HG02884 (cell line): ENCODE results near the gene ZFR.
"Not testable (repeated sequence)": the region's sequence is repeated elsewhere in the genome, so short reads cannot be mapped to it uniquely, and the experiment has no call there.

Source experiments
- ATAC-seq: cut with Tn5 transposase; IDR thresholded peaks from one replicate; pipeline ENCODE4 v1.9.1; 2021; ENCODE audit warnings: mild to moderate bottlenecking, moderate library complexity; ENCODE audit not compliant: unreplicated experiment

The ZFR gene

GRCh38 chr5:32453916-32454315, 9.4 kb upstream of the ZFR start:
- ATAC-seq = no peak

GRCh38 chr5:32452316-32452715, 7.8 kb upstream of the ZFR start:
- not testable (repeated sequence) for ATAC-seq

GRCh38 chr5:32450952-32451351, 6.4 kb upstream of the ZFR start:
- ATAC-seq = no peak

- no peak for ATAC-seq
Measured at GRCh38 chr5:32449262-32449661, 4.7 kb upstream of the ZFR start.

GRCh38 chr5:32446630-32447029, 2.1 kb upstream of the ZFR start:
- peak; percentile 26 for ATAC-seq

GRCh38 chr5:32445831-32446614, 1.5 kb upstream of the ZFR start:
- ATAC-seq = no peak

- ATAC-seq = no peak
Measured at GRCh38 chr5:32445287-32445758, 783 bp upstream of the ZFR start.

- peak; percentile 28 for ATAC-seq
Measured at GRCh38 chr5:32443541-32444430, 754 bp downstream of the ZFR start.

GRCh38 chr5:32443145-32443540, 1.4 kb downstream of the ZFR start:
- peak; percentile 23 for ATAC-seq

GRCh38 chr5:32439086-32439642, 5.4 kb downstream of the ZFR start:
- ATAC-seq = no peak

GRCh38 chr5:32436553-32437242, 7.8 kb downstream of the ZFR start:
- ATAC-seq = no peak

GRCh38 chr5:32435383-32435782, 9.2 kb downstream of the ZFR start:
- ATAC-seq = no peak

GRCh38 chr5:32434221-32434620, 10.3 kb downstream of the ZFR start:
- ATAC-seq = no peak

- ATAC-seq = no peak
Measured at GRCh38 chr5:32432633-32433032, 11.9 kb downstream of the ZFR start.

GRCh38 chr5:32430825-32431224, 13.7 kb downstream of the ZFR start:
- not testable (repeated sequence) for ATAC-seq

GRCh38 chr5:32428426-32428825, 16.1 kb downstream of the ZFR start:
- ATAC-seq = no peak

GRCh38 chr5:32426440-32427151, 17.9 kb downstream of the ZFR start:
- ATAC-seq = no peak

- ATAC-seq = no peak
Measured at GRCh38 chr5:32422697-32423096, 21.8 kb downstream of the ZFR start.

- ATAC-seq = peak; percentile 57
Measured at GRCh38 chr5:32421075-32421474, 23.5 kb downstream of the ZFR start.

GRCh38 chr5:32420506-32420905, 24.0 kb downstream of the ZFR start:
- no peak for ATAC-seq
